Pancreas (tissue), 10 donors: Measurements from ENCODE around the gene ALG10B. TPM values are rescaled to one million over a fixed set of nuclear protein-coding genes. Genes with fewer than 3 reads are reported as not detected.
"Not testable (repeated sequence)": the region's sequence is repeated elsewhere in the genome, so short reads cannot be mapped to it uniquely, and the experiment has no call there.

Experiments used
- ATAC-seq, 4 donors: fragments of 200-7000 bp; cut with Tn5 transposase; one replicate each; pipeline versions ENCODE4 v1.8.0 to v1.9.1; 2020; ENCODE audit warnings: mild to moderate bottlenecking in 4 of 4, moderate library complexity in 4 of 4
- DNase-seq, 6 donors: peaks; one replicate each; pipeline ENCODE4 v3.0.0-alpha.2; 2020
- FAIRE-seq: peaks from 2 replicates; lab custom pipeline; 2012; peaks lifted over from hg19 to GRCh38; lab: Jason Lieb, UNC
- H3K27ac ChIP-seq, 4 donors: fragments of 200-600 bp; sonication (generic); 1 replicate in 3 of 4; 2 replicates in 1 of 4; pipeline versions ENCODE4 v1.5.0 to v1.8.0; 2020
- H3K27me3 ChIP-seq, 4 donors: fragments of 200-600 bp; one replicate each; pipeline ENCODE4 v1.8.0; 2021
- H3K36me3 ChIP-seq, 3 donors: fragments of 200-600 bp; sonication (generic) in 1 of 3; one replicate each; pipeline versions ENCODE4 v1.5.0 to v1.8.0; 2020 to 2021
- H3K4me1 ChIP-seq, 3 donors: fragments of 200-600 bp; one replicate each; pipeline ENCODE4 v1.8.0; 2021
- H3K4me3 ChIP-seq, 4 donors: fragments of 200-600 bp; sonication (generic) in 2 of 4; one replicate each; pipeline versions ENCODE4 v1.5.0 to v1.8.0; 2020 to 2021
- H3K9me3 ChIP-seq, 4 donors: fragments of 200-600 bp; one replicate each; pipeline ENCODE4 v1.8.0; 2021
- CTCF ChIP-seq, 4 donors: fragments of 200-600 bp; sonication (generic) in 3 of 4; IDR thresholded peaks; one replicate each; pipeline versions ENCODE4 v1.5.0 to v1.8.0; 2021; ENCODE audit warnings: antibody characterized with exemption in 4 of 4
- WGBS, 2 donors: extraction: QIAGEN DNeasy Blood & Tissue Kit; methylation state at CpG; one replicate each; pipeline ENCODE4 v1.1.7; 2013; 5-methylcytosine and 5-hydroxymethylcytosine counted together
- intact Hi-C, 3 donors: fragments of 100-400 bp; cut with DNase I; formaldehyde crosslinking; loops; one replicate each; pipeline versions ENCODE4 v1.11.1 to v1.14.2; 2022
- polyA plus RNA-seq, 2 donors: library from polyadenylated mRNA; stranded (reverse); fragments of 200-250 nt; gene quantifications; one replicate each; pipeline ENCODE4 v1.2.3, GENCODE V29; 2013
- total RNA-seq, 6 donors: library from RNA; stranded (reverse); fragmentation: NEBNext Ultra II Directional in 4 of 6; extraction: Animal tissue kit (Norgen Biotek cat#: 25700) in 4 of 6; gene quantifications; one replicate each; pipeline versions ENCODE4 v1.2.1 to v1.2.4, GENCODE V29; 2021 to 2023
- donor health status: healthy with polysubstance abuse.
- donor health status: DM: no; HTN: no; CAD: no; lungs with moderate emphysema.
- donor health status: DM: no; HTN: no; CAD: no.
- donor health status: control.
- donor health status: control.
- donor health status: Bipolar disorder and iron deficiency.
- donor health status: DM: yes; HTN: yes; CAD: no.
- donor health status: DM: no; HTN: no; CAD: no.
- donor health status: DM: no; HTN: no; CAD: no.
- donor health status: DM: yes; HTN: yes; CAD: no.

Gene ALG10B
- total and polyA plus RNA-seq, 8 donors: 0.68 to 5.1 (median 3.4) TPM

- TF ChIP-seq CTCF (IDR thresholded peaks at IDR 0.05): no peak
- H3K4me1 ChIP-seq: no peaks in the 10 kb centered on the region
- DNase-seq (no peak), ATAC-seq (no peak), FAIRE-seq (no peak)
- no peak overlapping the region for H3K27ac ChIP-seq
- no peaks in the 10 kb centered on the region for H3K27me3 ChIP-seq
- no peaks in the 10 kb centered on the region for H3K36me3 ChIP-seq
- intact Hi-C loops: no loop called here
- no peak overlapping the region for H3K4me3 ChIP-seq
- H3K9me3 ChIP-seq: no peaks in the 10 kb centered on the region
Observed at GRCh38 chr12:38282886-38283285, 33.7 kb upstream of the ALG10B start.

- H3K27ac ChIP-seq: no peak overlapping the region
- DNase-seq (no peak), ATAC-seq (no peak), FAIRE-seq (no peak)
- H3K27me3 ChIP-seq: no peaks in the 10 kb centered on the region
- H3K4me1 ChIP-seq: no peaks in the 10 kb centered on the region
- no peaks in the 10 kb centered on the region for H3K36me3 ChIP-seq
- H3K9me3 ChIP-seq: no peaks in the 10 kb centered on the region
- WGBS, 2 donors: 30 to 35% methylated on average over 2 of the region's 2 CpGs
- no peak overlapping the region for H3K4me3 ChIP-seq
- intact Hi-C loops: no loop called here
- TF ChIP-seq CTCF (IDR thresholded peaks at IDR 0.05): no peak
Observed at GRCh38 chr12:38289396-38289795, 27.2 kb upstream of the ALG10B start.

GRCh38 chr12:38291160-38291559, 25.4 kb upstream of the ALG10B start:
- DNase-seq (no peak), FAIRE-seq (no peak), ATAC-seq (no peak)
- TF ChIP-seq CTCF (IDR thresholded peaks at IDR 0.05): no peak
- no peak overlapping the region for H3K27ac ChIP-seq
- no peaks in the 10 kb centered on the region for H3K4me1 ChIP-seq
- H3K9me3 ChIP-seq: no peaks in the 10 kb centered on the region
- 32 to 48% methylated on average over 4 of the region's 4 CpGs for WGBS, 2 donors
- intact Hi-C loops: loop anchor here in 1 of 3 donors (10.0 kb wide), 1 partner anchor 146 kb away; no protein-coding TSS in a partner anchor
- no peak overlapping the region for H3K4me3 ChIP-seq
- no peaks in the 10 kb centered on the region for H3K36me3 ChIP-seq
- no peaks in the 10 kb centered on the region for H3K27me3 ChIP-seq

GRCh38 chr12:38302972-38303371, 13.6 kb upstream of the ALG10B start:
- H3K27me3 ChIP-seq, H3K27ac ChIP-seq, ATAC-seq, H3K9me3 ChIP-seq, H3K4me3 ChIP-seq, FAIRE-seq, H3K36me3 ChIP-seq, H3K4me1 ChIP-seq, DNase-seq: not testable (repeated sequence)
- intact Hi-C loops: loop anchor here in 1 of 3 donors (10.0 kb wide), 1 partner anchor 158 kb away; no protein-coding TSS in a partner anchor
- 3 to 10% methylated on average over 1 of the region's 1 CpG for whole genome bisulfite sequencing, 2 donors

- WGBS, 2 donors: 82 to 89% methylated on average over 2 of the region's 2 CpGs
- DNase-seq, ATAC-seq, H3K36me3 ChIP-seq, FAIRE-seq, intact Hi-C loops, H3K4me1 ChIP-seq, H3K4me3 ChIP-seq, H3K9me3 ChIP-seq, H3K27me3 ChIP-seq, H3K27ac ChIP-seq: not testable (repeated sequence)
Observed at GRCh38 chr12:38321966-38322365, 5.4 kb downstream of the ALG10B start.

GRCh38 chr12:38324912-38325311, 8.3 kb downstream of the ALG10B start:
- no peaks in the 10 kb centered on the region for H3K36me3 ChIP-seq
- ATAC-seq (no peak), DNase-seq (no peak), FAIRE-seq (no peak)
- 64 to 69% methylated on average over 2 of the region's 2 CpGs for WGBS, 2 donors
- no peaks in the 10 kb centered on the region for H3K27me3 ChIP-seq
- TF ChIP-seq CTCF (IDR thresholded peaks at IDR 0.05): no peak
- no peaks in the 10 kb centered on the region for H3K9me3 ChIP-seq
- H3K27ac ChIP-seq: no peak overlapping the region
- H3K4me1 ChIP-seq: no peaks in the 10 kb centered on the region
- intact Hi-C loops: no loop called here
- H3K4me3 ChIP-seq: no peak overlapping the region
